K562 (cell line): ENCODE data around the gene CDK11B. TPM values are rescaled to one million over a fixed set of nuclear protein-coding genes. Genes with fewer than 3 reads are reported as not detected.

ENCODE experiments used
- CBFA2T2 ChIP-seq: fragments of 450-650 bp; conservative IDR thresholded peaks from 2 replicates; pipeline ENCODE4 v1.6.1; 2017; ENCODE audit warnings: mild to moderate bottlenecking
- CGGBP1 ChIP-seq: fragments of 250-450 bp; sonication (Bioruptor Pico); IDR thresholded peaks from 2 replicates; pipeline ENCODE4 v1.9.0; 2021; ENCODE audit warnings: mild to moderate bottlenecking
- DNMT1 ChIP-seq: fragments of 450-650 bp; IDR thresholded peaks from 2 replicates; pipeline ENCODE4 v1.6.1; 2016; ENCODE audit warnings: antibody characterized with exemption, mild to moderate bottlenecking
- HNRNPK ChIP-seq: fragments of 200-400 bp; formaldehyde crosslinking; IDR thresholded peaks from one replicate; pipeline ENCODE4 v1.6.1; 2018; ENCODE audit warnings: mild to moderate bottlenecking, low read depth, low read length; ENCODE audit not compliant: poor library complexity, severe bottlenecking
- L3MBTL2 ChIP-seq: fragments of 450-650 bp; IDR thresholded peaks from 2 replicates; pipeline ENCODE4 v1.6.1; 2016; ENCODE audit warnings: mild to moderate bottlenecking, moderate library complexity
- MAX ChIP-seq: sonication (generic); formaldehyde crosslinking; IDR thresholded peaks from 2 replicates; pipeline ENCODE4 v1.9.0; 2022; ENCODE audit warnings: mild to moderate bottlenecking, missing genetic modification reagents
- SP1 ChIP-seq: sonication (generic); formaldehyde crosslinking; IDR thresholded peaks from 2 replicates; pipeline ENCODE4 v1.8.1; 2022; ENCODE audit warnings: mild to moderate bottlenecking, missing genetic modification reagents
- SPI1 ChIP-seq: IDR thresholded peaks from 2 replicates; pipeline ENCODE4 v1.6.1; 2011; ENCODE audit warnings: low read depth, low read length, control low read depth, borderline replicate concordance
- U2AF1 ChIP-seq: fragments of 200-400 bp; formaldehyde crosslinking; optimal IDR thresholded peaks from 2 replicates; pipeline ENCODE3; 2017; ENCODE audit warnings: mild to moderate bottlenecking, low read depth, low read length, moderate library complexity
- ZNF318 ChIP-seq, 2 experiments: fragments of 450-650 bp; IDR thresholded peaks; 2 replicates each; pipeline ENCODE4 v1.6.1; 2016; ENCODE audit warnings: mild to moderate bottlenecking in 2 of 2, borderline replicate concordance in 1 of 2, low read depth in 1 of 2, moderate library complexity in 1 of 2
- ZNF77 ChIP-seq: fragments of 250-450 bp; sonication (Bioruptor Pico); IDR thresholded peaks from 2 replicates; pipeline ENCODE4 v1.5.0; 2020
- polyA plus RNA-seq, 8 experiments: library from polyadenylated mRNA; depleted of rRNA in 4 of 8; stranded (reverse) in 5 of 8; unstranded in 3 of 8; fragments of >200 nt; fragmentation: Nextera tagmentation in 2 of 8; fragmentation: Illumina TruSeq in 1 of 8; extraction: Ambion mirVana in 2 of 8; extraction: Trizol in 1 of 8; gene quantifications; 2 replicates each; pipeline versions ENCODE4 v1.2.1 to v1.2.3, GENCODE V29; 2011 to 2014; ENCODE audit warnings: inconsistent platforms in 1 of 8, missing spikeins in 1 of 8
- total RNA-seq, 7 experiments: library from RNA; depleted of rRNA in 6 of 7; stranded (reverse); fragments of >200 nt in 6 of 7; fragmentation: Illumina TruSeq in 2 of 7; extraction: Trizol in 2 of 7; gene quantifications; 2 replicates each; pipeline versions ENCODE4 v1.2.1 to v1.2.3, GENCODE V29; 2011 to 2021; ENCODE audit warnings: low replicate concordance in 1 of 7
- TF ChIP-seq, protein P1 (sequence below): sonication (generic); formaldehyde crosslinking; IDR thresholded peaks from 2 replicates; pipeline ENCODE4 v1.8.1; 2023; ENCODE audit warnings: mild to moderate bottlenecking, missing genetic modification reagents

Gene CDK11B
- total and polyA plus RNA-seq, 9 of the 15 experiments (the other 6 are each of a cell fraction or from before 2014, with no cell fraction given) = 2.8 to 52.2 (median 19.5) TPM

- TF ChIP-seq ZNF318 (IDR thresholded peaks at IDR 0.05; ENCODE audit: borderline replicate concordance in 1 of 2, low read depth in 1 of 2) (no peak), L3MBTL2 (0 out of 2 replicates have a peak, but pooled peaks have one; percentile 16), MAX (CRISPR knock-in tag) (peak; percentile 84), SP1 (CRISPR knock-in tag) (no peak), CBFA2T2 (no peak), ZNF77 (CRISPR knock-in tag) (no peak), U2AF1 (no peak), DNMT1 (no peak), SPI1 (no peak), HNRNPK (no peak), CGGBP1 (CRISPR knock-in tag) (no peak)
- TF ChIP-seq, protein P1, sequence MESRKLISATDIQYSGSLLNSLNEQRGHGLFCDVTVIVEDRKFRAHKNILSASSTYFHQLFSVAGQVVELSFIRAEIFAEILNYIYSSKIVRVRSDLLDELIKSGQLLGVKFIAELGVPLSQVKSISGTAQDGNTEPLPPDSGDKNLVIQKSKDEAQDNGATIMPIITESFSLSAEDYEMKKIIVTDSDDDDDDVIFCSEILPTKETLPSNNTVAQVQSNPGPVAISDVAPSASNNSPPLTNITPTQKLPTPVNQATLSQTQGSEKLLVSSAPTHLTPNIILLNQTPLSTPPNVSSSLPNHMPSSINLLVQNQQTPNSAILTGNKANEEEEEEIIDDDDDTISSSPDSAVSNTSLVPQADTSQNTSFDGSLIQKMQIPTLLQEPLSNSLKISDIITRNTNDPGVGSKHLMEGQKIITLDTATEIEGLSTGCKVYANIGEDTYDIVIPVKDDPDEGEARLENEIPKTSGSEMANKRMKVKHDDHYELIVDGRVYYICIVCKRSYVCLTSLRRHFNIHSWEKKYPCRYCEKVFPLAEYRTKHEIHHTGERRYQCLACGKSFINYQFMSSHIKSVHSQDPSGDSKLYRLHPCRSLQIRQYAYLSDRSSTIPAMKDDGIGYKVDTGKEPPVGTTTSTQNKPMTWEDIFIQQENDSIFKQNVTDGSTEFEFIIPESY (CRISPR knock-in tag) = no peak
Observed at GRCh38 chr1:1594602-1595260, 64.1 kb downstream of the CDK11B start (continued).
